Erythroblast (primary cell): ENCODE data around the gene ACVR2A.

ENCODE experiments used
- DNase-seq, 2 experiments: peaks; one replicate each; lab custom pipeline; 2025; lab: John Stamatoyannopoulos, UW
- GATA1 ChIP-seq: IDR thresholded peaks from 2 replicates; pipeline ENCODE4 v1.6.1; 2011; ENCODE audit warnings: low read depth, mild to moderate bottlenecking, control low read depth, low read length, moderate library complexity
- POLR2A ChIP-seq: IDR thresholded peaks from 2 replicates; pipeline ENCODE4 v1.6.1; 2011; ENCODE audit warnings: mild to moderate bottlenecking, low read length

ACVR2A gene

GRCh38 chr2:147977679-147978078 is 132.8 kb downstream of the ACVR2A start:
- TF ChIP-seq POLR2A, result no peak
- no peak for TF ChIP-seq GATA1
- no peak for DNase-seq
